ENCODE data around the gene TMCO1. TPM values are rescaled to one million over a fixed set of nuclear protein-coding genes. Genes with fewer than 3 reads are reported as not detected.

TMCO1 gene
- total RNA-seq, 1 donor from 2014 or later, result 102 TPM

DNA sequence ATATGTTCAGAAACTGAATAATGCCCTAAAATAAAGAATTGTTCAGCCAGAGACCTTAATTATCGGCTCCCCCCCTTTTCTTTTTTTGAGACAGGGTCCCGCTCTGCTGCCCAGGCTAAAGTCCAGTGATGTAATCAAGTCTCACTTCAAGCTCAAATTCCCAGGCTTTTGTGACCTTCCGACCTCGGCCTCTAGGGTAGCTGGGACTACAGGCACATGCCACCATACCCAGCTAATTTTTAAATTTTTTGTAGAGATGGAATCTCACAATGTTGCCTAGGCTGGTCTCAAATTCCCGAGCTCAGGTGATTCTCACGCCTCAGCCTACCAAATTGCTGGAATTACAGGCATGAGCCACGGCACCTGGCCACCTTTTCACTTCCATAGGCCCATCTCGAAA lies 26.5 kb downstream of the TMCO1 start:
- H3K4me3 Mint-ChIP-seq (ENCODE audit: low read depth), result no peak overlapping the region
- no peaks in the 10 kb centered on the region for H3K27me3 Mint-ChIP-seq
- no peak for DNase-seq (ENCODE audit: low spot score, unreplicated experiment)
- TF ChIP-seq, protein P1, sequence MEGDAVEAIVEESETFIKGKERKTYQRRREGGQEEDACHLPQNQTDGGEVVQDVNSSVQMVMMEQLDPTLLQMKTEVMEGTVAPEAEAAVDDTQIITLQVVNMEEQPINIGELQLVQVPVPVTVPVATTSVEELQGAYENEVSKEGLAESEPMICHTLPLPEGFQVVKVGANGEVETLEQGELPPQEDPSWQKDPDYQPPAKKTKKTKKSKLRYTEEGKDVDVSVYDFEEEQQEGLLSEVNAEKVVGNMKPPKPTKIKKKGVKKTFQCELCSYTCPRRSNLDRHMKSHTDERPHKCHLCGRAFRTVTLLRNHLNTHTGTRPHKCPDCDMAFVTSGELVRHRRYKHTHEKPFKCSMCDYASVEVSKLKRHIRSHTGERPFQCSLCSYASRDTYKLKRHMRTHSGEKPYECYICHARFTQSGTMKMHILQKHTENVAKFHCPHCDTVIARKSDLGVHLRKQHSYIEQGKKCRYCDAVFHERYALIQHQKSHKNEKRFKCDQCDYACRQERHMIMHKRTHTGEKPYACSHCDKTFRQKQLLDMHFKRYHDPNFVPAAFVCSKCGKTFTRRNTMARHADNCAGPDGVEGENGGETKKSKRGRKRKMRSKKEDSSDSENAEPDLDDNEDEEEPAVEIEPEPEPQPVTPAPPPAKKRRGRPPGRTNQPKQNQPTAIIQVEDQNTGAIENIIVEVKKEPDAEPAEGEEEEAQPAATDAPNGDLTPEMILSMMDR (IDR thresholded peaks at IDR 0.05; ENCODE audit: unreplicated experiment), result no peak
- H3K4me1 Mint-ChIP-seq (ENCODE audit: low read depth), result peaks cover 2% of the 10 kb centered on the region
- H3K36me3 Mint-ChIP-seq (ENCODE audit: insufficient read depth), result peaks cover 16% of the 10 kb centered on the region
- H3K9me3 Mint-ChIP-seq (ENCODE audit: low read depth), result no peaks in the 10 kb centered on the region
- H3K27ac Mint-ChIP-seq, result no peak overlapping the region

DNA sequence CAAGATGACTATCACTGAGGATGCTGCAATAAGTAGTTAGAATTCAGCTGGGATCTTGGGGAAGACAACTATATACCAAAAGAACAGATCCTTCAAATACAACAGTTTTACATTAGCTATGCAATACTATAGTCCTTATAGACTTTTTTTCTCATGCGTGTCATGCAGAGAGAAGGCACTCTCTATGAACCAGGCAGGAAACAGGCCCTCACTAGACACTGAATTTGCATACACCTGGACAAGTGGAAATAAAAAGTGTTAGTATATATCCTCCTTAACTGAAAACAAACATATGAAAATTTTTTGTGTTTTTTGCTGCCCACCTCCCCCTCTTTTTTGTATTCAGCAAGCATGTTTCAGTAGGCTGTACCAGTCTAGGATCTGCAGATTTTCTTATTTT lies 29.9 kb downstream of the TMCO1 start:
- DNase-seq (ENCODE audit: low spot score, unreplicated experiment), result no peak
- TF ChIP-seq, protein P1 (IDR thresholded peaks at IDR 0.05; ENCODE audit: unreplicated experiment), result no peak
- H3K4me1 Mint-ChIP-seq (ENCODE audit: low read depth), result no peaks in the 10 kb centered on the region
- no peaks in the 10 kb centered on the region for H3K9me3 Mint-ChIP-seq (ENCODE audit: low read depth)
- H3K27me3 Mint-ChIP-seq, result no peaks in the 10 kb centered on the region
- H3K4me3 Mint-ChIP-seq (ENCODE audit: low read depth), result no peak overlapping the region
- H3K36me3 Mint-ChIP-seq (ENCODE audit: insufficient read depth), result peaks cover 14% of the 10 kb centered on the region
- no peak overlapping the region for H3K27ac Mint-ChIP-seq

DNA sequence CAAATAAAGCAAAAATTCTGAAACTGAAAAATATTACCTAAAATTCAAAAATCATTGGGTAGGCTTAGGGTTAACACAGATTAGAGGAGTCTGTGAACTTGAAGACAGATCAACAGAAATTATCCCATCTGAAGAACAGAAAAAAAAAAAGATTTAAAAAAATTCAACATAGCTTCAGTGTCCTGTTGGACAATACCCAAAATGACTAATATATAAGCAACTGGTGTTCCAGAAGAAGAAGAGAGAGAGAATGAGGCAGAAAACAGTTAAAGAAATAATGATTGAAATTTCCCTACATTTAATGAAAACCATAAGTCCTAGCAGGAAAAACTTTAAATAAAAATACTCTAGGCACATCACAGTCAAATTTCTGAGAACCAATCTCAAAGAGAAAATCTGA lies 31.5 kb downstream of the TMCO1 start:
- Mint-ChIP-seq H3K27me3 (no peaks in the 10 kb centered on the region), H3K4me3 (ENCODE audit: low read depth) (no peak overlapping the region), H3K27ac (no peak overlapping the region), H3K9me3 (ENCODE audit: low read depth) (no peaks in the 10 kb centered on the region), H3K4me1 (ENCODE audit: low read depth) (no peaks in the 10 kb centered on the region), H3K36me3 (ENCODE audit: insufficient read depth) (peaks cover 8% of the 10 kb centered on the region)
- DNase-seq (ENCODE audit: low spot score, unreplicated experiment), result no peak
- TF ChIP-seq, protein P1 (IDR thresholded peaks at IDR 0.05; ENCODE audit: unreplicated experiment), result no peak

DNA sequence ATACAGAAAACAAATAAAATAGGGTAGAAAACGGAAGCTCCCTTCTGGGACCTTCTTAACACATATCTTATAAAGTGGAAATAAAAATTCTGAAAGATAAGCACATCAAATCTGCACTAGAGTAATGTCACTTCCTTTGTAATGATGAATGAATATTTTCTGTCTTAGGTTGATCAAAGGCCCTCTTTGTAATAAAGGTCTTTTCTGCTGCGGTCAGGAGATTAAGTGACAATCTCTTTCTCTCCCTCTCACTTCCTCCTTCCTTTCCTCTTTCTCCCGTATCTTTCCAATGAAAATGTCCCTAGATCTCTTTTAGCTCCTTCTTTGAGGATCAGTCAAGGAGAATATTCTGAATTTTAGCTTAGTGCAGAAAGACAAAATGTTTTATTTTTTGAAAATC lies 33.8 kb downstream of the TMCO1 start:
- Mint-ChIP-seq H3K36me3 (ENCODE audit: insufficient read depth) (peaks cover 3% of the 10 kb centered on the region), H3K4me1 (ENCODE audit: low read depth) (no peaks in the 10 kb centered on the region), H3K4me3 (ENCODE audit: low read depth) (no peak overlapping the region), H3K27ac (no peak overlapping the region), H3K27me3 (no peaks in the 10 kb centered on the region), H3K9me3 (ENCODE audit: low read depth) (no peaks in the 10 kb centered on the region)
- DNase-seq (ENCODE audit: low spot score, unreplicated experiment), result no peak
- TF ChIP-seq, protein P1 (IDR thresholded peaks at IDR 0.05; ENCODE audit: unreplicated experiment), result no peak

DNA sequence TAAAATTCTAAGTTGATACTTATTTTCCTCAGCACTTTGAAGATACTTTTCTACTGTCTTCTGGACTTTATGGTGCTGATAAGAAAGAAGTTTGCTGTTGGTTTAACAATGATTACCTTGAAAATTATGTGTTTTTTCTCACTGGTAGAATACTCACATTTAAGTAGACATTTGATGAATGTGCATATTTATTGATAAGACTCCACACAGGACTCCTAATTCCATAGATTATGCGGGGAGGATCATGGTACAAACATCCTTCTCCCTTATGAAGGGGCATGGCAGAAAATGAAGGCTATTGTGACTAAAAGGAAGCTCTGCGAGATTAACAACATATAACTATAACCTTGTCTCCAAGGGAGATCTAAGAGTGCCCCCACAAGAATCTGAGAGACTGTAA lies 41.8 kb downstream of the TMCO1 start:
- no peak for DNase-seq (ENCODE audit: low spot score, unreplicated experiment)
- Mint-ChIP-seq H3K4me3 (ENCODE audit: low read depth) (no peak overlapping the region), H3K9me3 (ENCODE audit: low read depth) (no peaks in the 10 kb centered on the region), H3K4me1 (ENCODE audit: low read depth) (no peaks in the 10 kb centered on the region), H3K36me3 (ENCODE audit: insufficient read depth) (peaks cover 11% of the 10 kb centered on the region), H3K27me3 (no peaks in the 10 kb centered on the region), H3K27ac (no peak overlapping the region)
- TF ChIP-seq, protein P1 (IDR thresholded peaks at IDR 0.05; ENCODE audit: unreplicated experiment), result no peak

All from progenitor cell of endocrine pancreas (in vitro differentiated cells).